PC-3 (cell line): Measurements from ENCODE around the gene LMBR1.

ENCODE experiments used
- CTCF ChIP-seq: fragments of 300-600 bp; sonication (generic); conservative IDR thresholded peaks from 2 replicates; pipeline ENCODE4 v1.5.1; 2017; ENCODE audit warnings: antibody characterized with exemption, low read depth, mild to moderate bottlenecking, low read length
- EZH2 ChIP-seq: fragments of 300-600 bp; sonication (generic); IDR thresholded peaks from one replicate; pipeline ENCODE4 v1.6.1; 2017; ENCODE audit warnings: antibody characterized with exemption, mild to moderate bottlenecking, low read length; ENCODE audit not compliant: unreplicated experiment

DNA sequence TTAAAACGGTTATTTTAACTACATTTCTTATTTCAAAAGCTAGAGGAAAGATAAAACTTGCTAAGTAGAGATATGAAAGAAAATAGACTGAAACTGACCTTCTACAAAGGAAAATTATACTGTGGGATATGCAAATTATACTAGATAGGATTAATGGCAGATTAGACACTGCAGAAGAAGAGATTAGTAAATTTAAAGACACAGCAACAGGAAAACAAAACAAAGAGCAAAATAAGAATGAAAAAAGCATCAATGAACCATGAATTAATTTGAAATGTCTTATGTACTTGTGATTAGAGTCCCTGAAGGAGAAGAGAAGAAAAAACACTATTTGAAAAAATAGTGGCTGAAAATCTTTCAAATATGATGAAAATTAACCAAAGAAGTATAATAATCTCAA, 200.1 kb downstream of the LMBR1 start:
- TF ChIP-seq CTCF (no peak), EZH2 (no peak)
